ENCODE measurements around the gene GLYR1. TPM values are rescaled to one million over a fixed set of nuclear protein-coding genes. Genes with fewer than 3 reads are reported as not detected.
A peak's percentile ranks its signal among the peaks of the same experiment; 100 is the strongest.

The GLYR1 gene
- total RNA-seq, 1 experiment from 2014 or later, result 23.4 TPM

- Histone ChIP-seq H3K79me2 (ENCODE audit: low read length) (peaks cover 22% of the 10 kb centered on the region), H3K4me1 (ENCODE audit: low read length) (peaks cover 27% of the 10 kb centered on the region), H2AFZ (ENCODE audit: low read length) (peak within 1 kb of the TSS; percentile 97), H3K4me3 (ENCODE audit: low read length) (peak within 1 kb of the TSS; percentile 100), H3K36me3 (ENCODE audit: insufficient read depth, low read length) (peaks cover 4% of the 10 kb centered on the region; the same call in 1 of the 2 replicates), H3K27me3 (ENCODE audit: low read length) (no peaks in the 10 kb centered on the region), H3K9me2 (replicated peaks; ENCODE audit: insufficient read depth, low read length) (no peaks in the 10 kb centered on the region), H3K9me3 (ENCODE audit: low read length) (no peaks in the 10 kb centered on the region), H4K20me1 (ENCODE audit: insufficient read depth, low read depth, low read length) (no peaks in the 10 kb centered on the region), H3K27ac (ENCODE audit: low read length) (no peak within 1 kb of the TSS), H3K4me2 (ENCODE audit: low read depth, low read length, poor library complexity, severe bottlenecking) (peak within 1 kb of the TSS; percentile 91), H3K9ac (ENCODE audit: low read length) (peak within 1 kb of the TSS; percentile 97)
- peak; percentile 98 for DNase-seq
Measured at GRCh38 chr16:4766875-4767628, 80.0 kb downstream of the GLYR1 start, which contains the start of gene ZNF500. ZNF500 (minus strand) TSS chr16:4767162; CDS start chr16:4765978, 1,184 bp downstream.

- Histone ChIP-seq H3K36me3 (ENCODE audit: insufficient read depth, low read length) (peaks cover 4% of the 10 kb centered on the region; the same call in 1 of the 2 replicates), H3K9me3 (ENCODE audit: low read length) (no peaks in the 10 kb centered on the region), H3K4me3 (ENCODE audit: low read length) (peak overlapping the region; percentile 100), H3K9me2 (replicated peaks; ENCODE audit: insufficient read depth, low read length) (no peaks in the 10 kb centered on the region), H3K4me1 (ENCODE audit: low read length) (peaks cover 27% of the 10 kb centered on the region), H3K9ac (ENCODE audit: low read length) (peak overlapping the region; percentile 97), H2AFZ (ENCODE audit: low read length) (no peak overlapping the region), H3K27ac (ENCODE audit: low read length) (no peak overlapping the region), H3K27me3 (ENCODE audit: low read length) (no peaks in the 10 kb centered on the region), H4K20me1 (ENCODE audit: insufficient read depth, low read depth, low read length) (no peaks in the 10 kb centered on the region), H3K79me2 (ENCODE audit: low read length) (peaks cover 22% of the 10 kb centered on the region), H3K4me2 (ENCODE audit: low read depth, low read length, poor library complexity, severe bottlenecking) (peak overlapping the region; percentile 91)
- no peak for DNase-seq
Measured at GRCh38 chr16:4765511-4766474, 81.3 kb downstream of the GLYR1 start.

- H3K9me2 ChIP-seq (replicated peaks; ENCODE audit: insufficient read depth, low read length), result no peaks in the 10 kb centered on the region
- peaks cover 22% of the 10 kb centered on the region for H3K79me2 ChIP-seq (ENCODE audit: low read length)
- no peaks in the 10 kb centered on the region for H3K9me3 ChIP-seq (ENCODE audit: low read length)
- H3K36me3 ChIP-seq (ENCODE audit: insufficient read depth, low read length), result peaks cover 4% of the 10 kb centered on the region
- no peak overlapping the region for H3K9ac ChIP-seq (ENCODE audit: low read length)
- no peak overlapping the region for H3K4me3 ChIP-seq (ENCODE audit: low read length)
- H4K20me1 ChIP-seq (ENCODE audit: insufficient read depth, low read depth, low read length), result no peaks in the 10 kb centered on the region
- no peak overlapping the region for H3K4me2 ChIP-seq (ENCODE audit: low read depth, low read length, poor library complexity, severe bottlenecking)
- H2AFZ ChIP-seq (ENCODE audit: low read length), result no peak overlapping the region
- H3K27me3 ChIP-seq (ENCODE audit: low read length), result no peaks in the 10 kb centered on the region
- DNase-seq, result no peak
- H3K4me1 ChIP-seq (ENCODE audit: low read length), result peaks cover 24% of the 10 kb centered on the region
- H3K27ac ChIP-seq (ENCODE audit: low read length), result no peak overlapping the region
Measured at GRCh38 chr16:4763791-4764190, 83.3 kb downstream of the GLYR1 start.

- Histone ChIP-seq H3K4me1 (ENCODE audit: low read length) (peaks cover 11% of the 10 kb centered on the region), H3K9ac (ENCODE audit: low read length) (no peak overlapping the region), H3K4me3 (ENCODE audit: low read length) (no peak overlapping the region), H3K79me2 (ENCODE audit: low read length) (peaks cover 22% of the 10 kb centered on the region), H3K27me3 (ENCODE audit: low read length) (no peaks in the 10 kb centered on the region), H2AFZ (ENCODE audit: low read length) (no peak overlapping the region), H3K36me3 (ENCODE audit: insufficient read depth, low read length) (peaks cover 8% of the 10 kb centered on the region), H3K9me3 (ENCODE audit: low read length) (no peaks in the 10 kb centered on the region), H4K20me1 (ENCODE audit: insufficient read depth, low read depth, low read length) (no peaks in the 10 kb centered on the region), H3K9me2 (replicated peaks; ENCODE audit: insufficient read depth, low read length) (no peaks in the 10 kb centered on the region), H3K4me2 (ENCODE audit: low read depth, low read length, poor library complexity, severe bottlenecking) (no peak overlapping the region), H3K27ac (ENCODE audit: low read length) (no peak overlapping the region)
- no peak for DNase-seq
Measured at GRCh38 chr16:4762205-4762604, 84.9 kb downstream of the GLYR1 start.

- Histone ChIP-seq H3K36me3 (ENCODE audit: insufficient read depth, low read length) (peaks cover 17% of the 10 kb centered on the region), H3K9me2 (replicated peaks; ENCODE audit: insufficient read depth, low read length) (no peaks in the 10 kb centered on the region), H4K20me1 (ENCODE audit: insufficient read depth, low read depth, low read length) (no peaks in the 10 kb centered on the region), H3K4me1 (ENCODE audit: low read length) (no peaks in the 10 kb centered on the region; the same call in 1 of the 2 replicates), H3K27ac (ENCODE audit: low read length) (no peak overlapping the region), H3K9ac (ENCODE audit: low read length) (no peak overlapping the region), H2AFZ (ENCODE audit: low read length) (no peak overlapping the region), H3K79me2 (ENCODE audit: low read length) (peaks cover 6% of the 10 kb centered on the region), H3K27me3 (ENCODE audit: low read length) (no peaks in the 10 kb centered on the region), H3K4me3 (ENCODE audit: low read length) (no peak overlapping the region), H3K4me2 (ENCODE audit: low read depth, low read length, poor library complexity, severe bottlenecking) (no peak overlapping the region), H3K9me3 (ENCODE audit: low read length) (no peaks in the 10 kb centered on the region; the same call in 1 of the 2 replicates)
- no peak for DNase-seq
Measured at GRCh38 chr16:4760221-4760910, 86.7 kb downstream of the GLYR1 start.

- Histone ChIP-seq H3K4me1 (ENCODE audit: low read length) (no peaks in the 10 kb centered on the region), H3K4me2 (ENCODE audit: low read depth, low read length, poor library complexity, severe bottlenecking) (no peak overlapping the region), H2AFZ (ENCODE audit: low read length) (no peak overlapping the region), H3K27ac (ENCODE audit: low read length) (no peak overlapping the region), H3K9ac (ENCODE audit: low read length) (no peak overlapping the region), H3K27me3 (ENCODE audit: low read length) (no peaks in the 10 kb centered on the region), H4K20me1 (ENCODE audit: insufficient read depth, low read depth, low read length) (no peaks in the 10 kb centered on the region), H3K4me3 (ENCODE audit: low read length) (no peak overlapping the region), H3K9me3 (ENCODE audit: low read length) (no peaks in the 10 kb centered on the region; the same call in 1 of the 2 replicates), H3K36me3 (ENCODE audit: insufficient read depth, low read length) (peaks cover 17% of the 10 kb centered on the region), H3K79me2 (ENCODE audit: low read length) (no peaks in the 10 kb centered on the region), H3K9me2 (replicated peaks; ENCODE audit: insufficient read depth, low read length) (no peaks in the 10 kb centered on the region)
- no peak for DNase-seq
Measured at GRCh38 chr16:4755687-4756086, 91.4 kb downstream of the GLYR1 start.

GRCh38 chr16:4754865-4755264, 92.2 kb downstream of the GLYR1 start:
- Histone ChIP-seq H3K27ac (ENCODE audit: low read length) (no peak overlapping the region), H3K4me2 (ENCODE audit: low read depth, low read length, poor library complexity, severe bottlenecking) (no peak overlapping the region), H3K9me3 (ENCODE audit: low read length) (no peaks in the 10 kb centered on the region; the same call in 1 of the 2 replicates), H3K4me3 (ENCODE audit: low read length) (no peak overlapping the region), H3K9me2 (replicated peaks; ENCODE audit: insufficient read depth, low read length) (no peaks in the 10 kb centered on the region), H3K4me1 (ENCODE audit: low read length) (no peaks in the 10 kb centered on the region), H3K79me2 (ENCODE audit: low read length) (no peaks in the 10 kb centered on the region), H3K27me3 (ENCODE audit: low read length) (no peaks in the 10 kb centered on the region), H3K36me3 (ENCODE audit: insufficient read depth, low read length) (peaks cover 17% of the 10 kb centered on the region), H3K9ac (ENCODE audit: low read length) (no peak overlapping the region), H4K20me1 (ENCODE audit: insufficient read depth, low read depth, low read length) (no peaks in the 10 kb centered on the region), H2AFZ (ENCODE audit: low read length) (no peak overlapping the region)
- DNase-seq, result no peak
